Measurements from ENCODE around the gene OR2V1.
"Not testable (repeated sequence)": the region's sequence is repeated elsewhere in the genome, so short reads cannot be mapped to it uniquely, and the experiment has no call there.

Gene OR2V1

GRCh38 chr5:181111010-181111409, 20.0 kb downstream of the OR2V1 start:
- H3K27me3 Mint-ChIP-seq = peaks cover 77 to 83% of the 10 kb centered on the region in 2 donors

DNA sequence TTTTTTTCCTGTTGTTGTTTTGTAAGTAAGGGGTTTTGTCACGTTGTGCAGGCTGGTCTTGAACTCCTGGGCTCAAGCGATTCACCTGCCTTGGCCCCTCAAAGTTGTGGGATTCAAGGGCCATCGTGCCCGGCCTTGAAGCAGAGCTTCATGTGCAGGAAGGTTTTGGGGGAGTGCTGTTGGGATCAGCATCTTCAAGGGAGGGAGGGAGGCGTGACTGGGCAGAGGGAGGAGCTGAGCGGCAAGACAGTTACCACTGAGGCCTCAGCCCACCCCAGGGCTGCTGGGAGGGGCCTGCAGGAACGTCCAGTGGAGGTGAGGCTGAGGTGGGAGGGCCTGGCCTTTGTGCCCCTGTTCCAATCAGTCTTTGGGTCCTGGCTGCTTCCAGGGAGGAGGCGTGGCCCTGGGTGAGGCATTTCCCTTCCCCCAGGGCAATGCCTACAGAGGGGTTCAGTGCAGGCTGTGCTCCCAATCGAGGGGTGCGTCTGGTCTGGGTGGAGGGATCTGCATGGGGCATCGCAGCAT, 21.4 kb downstream of the OR2V1 start:
- Mint-ChIP-seq H3K4me3 (no peak overlapping the region), H3K9me3 (peaks cover 0 to 4% of the 10 kb centered on the region in 2 donors), H3K36me3 (peaks cover 0 to 2% of the 10 kb centered on the region in 2 donors), H3K27me3 (peaks cover 77 to 80% of the 10 kb centered on the region in 2 donors), H3K27ac (no peak overlapping the region), H3K4me1 (peaks cover 12 to 17% of the 10 kb centered on the region in 2 donors)
- no peak for ATAC-seq (replicated peaks)
- no peak for DNase-seq

More at GRCh38 chr5:181111010-181111409, 20.0 kb downstream of the OR2V1 start:
- peaks cover 0 to 4% of the 10 kb centered on the region in 2 donors for H3K9me3 Mint-ChIP-seq
- no peak overlapping the region for H3K27ac Mint-ChIP-seq
- peaks cover 0 to 2% of the 10 kb centered on the region in 2 donors for H3K36me3 Mint-ChIP-seq
- no peak overlapping the region for H3K4me3 Mint-ChIP-seq
- ATAC-seq (replicated peaks) = no peak
- DNase-seq = no peak
- peaks cover 11 to 12% of the 10 kb centered on the region in 2 donors for H3K4me1 Mint-ChIP-seq

GRCh38 chr5:181108578-181109165, 22.3 kb downstream of the OR2V1 start:
- peaks cover 76 to 80% of the 10 kb centered on the region in 2 donors for H3K27me3 Mint-ChIP-seq
- H3K36me3 Mint-ChIP-seq = peaks cover 2 to 4% of the 10 kb centered on the region in 2 donors
- ATAC-seq (replicated peaks) (no peak), DNase-seq (no peak)
- peaks cover 15 to 21% of the 10 kb centered on the region in 2 donors for H3K4me1 Mint-ChIP-seq
- H3K4me3 Mint-ChIP-seq = no peak overlapping the region
- H3K9me3 Mint-ChIP-seq = peaks cover 1 to 4% of the 10 kb centered on the region in 2 donors
- H3K27ac Mint-ChIP-seq = no peak overlapping the region

- ATAC-seq (replicated peaks) (no peak), DNase-seq (no peak)
- no peak overlapping the region for H3K27ac Mint-ChIP-seq
- H3K9me3 Mint-ChIP-seq = peaks cover 1 to 4% of the 10 kb centered on the region in 2 donors
- H3K27me3 Mint-ChIP-seq = peaks cover 74 to 76% of the 10 kb centered on the region in 2 donors
- peaks cover 15 to 21% of the 10 kb centered on the region in 2 donors for H3K4me1 Mint-ChIP-seq
- no peak overlapping the region for H3K4me3 Mint-ChIP-seq
- peaks cover 2 to 4% of the 10 kb centered on the region in 2 donors for H3K36me3 Mint-ChIP-seq
Measured at GRCh38 chr5:181107699-181108098, 23.3 kb downstream of the OR2V1 start.

GRCh38 chr5:181105391-181106025, 25.5 kb downstream of the OR2V1 start:
- no peak overlapping the region for H3K27ac Mint-ChIP-seq
- peak; percentile 46 to 58 for ATAC-seq (replicated peaks)
- no peak overlapping the region for H3K4me3 Mint-ChIP-seq
- peaks cover 1 to 4% of the 10 kb centered on the region in 2 donors for H3K9me3 Mint-ChIP-seq
- no peak for DNase-seq
- peaks cover 2 to 4% of the 10 kb centered on the region in 2 donors for H3K36me3 Mint-ChIP-seq
- peaks cover 15 to 21% of the 10 kb centered on the region in 2 donors for H3K4me1 Mint-ChIP-seq
- peaks cover 54 to 58% of the 10 kb centered on the region in 2 donors for H3K27me3 Mint-ChIP-seq

- Mint-ChIP-seq H3K4me1 (peaks cover 18 to 21% of the 10 kb centered on the region in 2 donors), H3K27me3 (peaks cover 55 to 58% of the 10 kb centered on the region in 2 donors), H3K27ac (peak overlapping the region; percentile 66)
- H3K4me3 Mint-ChIP-seq; H3K9me3 Mint-ChIP-seq; H3K36me3 Mint-ChIP-seq; DNase-seq; ATAC-seq (replicated peaks): not testable (repeated sequence)
Measured at GRCh38 chr5:181104606-181105390, 26.2 kb downstream of the OR2V1 start.

DNA sequence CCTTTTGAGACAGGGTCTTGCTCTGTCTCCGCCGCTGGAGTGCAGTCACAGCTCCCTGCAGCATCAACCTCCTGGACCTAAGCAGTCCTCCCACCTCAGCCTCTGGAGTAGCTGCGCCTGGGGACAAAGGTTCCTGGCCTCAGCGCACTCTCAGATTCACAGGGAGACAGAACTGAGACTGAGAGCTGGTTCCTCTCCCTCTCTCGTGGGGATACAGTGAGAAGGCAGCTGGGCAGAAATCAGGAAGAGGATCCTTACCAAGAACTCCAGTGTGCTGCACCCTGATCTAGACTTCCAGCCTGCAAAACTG, 26.8 kb downstream of the OR2V1 start:
- not testable (repeated sequence) for H3K36me3 Mint-ChIP-seq; H3K9me3 Mint-ChIP-seq; ATAC-seq (replicated peaks); DNase-seq
- Mint-ChIP-seq H3K27me3 (peaks cover 55 to 58% of the 10 kb centered on the region in 2 donors), H3K27ac (peak overlapping the region; percentile 63), H3K4me3 (peak overlapping the region; percentile 62 to 78), H3K4me1 (peaks cover 18 to 21% of the 10 kb centered on the region in 2 donors)

DNA sequence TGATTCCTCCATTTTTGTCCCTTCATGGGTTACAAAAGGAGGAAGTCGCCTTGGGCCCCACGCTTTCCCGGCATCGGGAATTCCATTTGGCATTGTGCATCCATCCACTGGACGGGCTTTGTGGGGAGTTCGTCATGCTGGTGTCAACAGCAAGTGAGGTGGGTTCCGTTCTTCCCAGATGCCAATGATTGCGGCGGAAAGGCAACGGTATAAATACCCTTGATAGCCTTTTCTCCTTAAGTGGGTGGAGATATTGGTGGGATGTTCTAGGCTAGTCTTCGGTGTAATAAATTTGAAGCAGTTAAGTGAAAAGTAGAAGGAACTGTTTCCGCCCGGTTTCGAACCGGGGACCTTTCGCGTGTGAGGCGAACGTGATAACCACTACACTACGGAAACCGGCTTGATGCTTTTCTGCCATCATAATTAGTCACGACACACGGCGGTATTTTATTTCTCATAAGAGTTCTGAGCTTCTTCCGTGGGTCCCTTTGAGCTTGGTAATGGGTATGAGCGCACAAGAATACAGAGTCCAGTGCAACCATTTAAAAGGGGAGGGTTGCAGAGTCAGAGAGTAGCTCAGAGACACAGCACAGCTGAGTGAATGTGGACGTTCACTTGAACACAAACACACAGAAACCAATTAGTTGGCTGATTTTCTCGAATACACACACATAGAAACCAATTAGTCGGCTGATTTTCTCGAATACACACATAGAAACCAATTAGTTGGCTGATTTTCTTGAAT, 28.9 kb downstream of the OR2V1 start:
- not testable (repeated sequence) for H3K9me3 Mint-ChIP-seq; H3K36me3 Mint-ChIP-seq; H3K27ac Mint-ChIP-seq; H3K4me3 Mint-ChIP-seq; DNase-seq; ATAC-seq (replicated peaks)
- Mint-ChIP-seq H3K4me1 (peaks cover 21 to 26% of the 10 kb centered on the region in 2 donors), H3K27me3 (peaks cover 42 to 45% of the 10 kb centered on the region in 2 donors)

DNA sequence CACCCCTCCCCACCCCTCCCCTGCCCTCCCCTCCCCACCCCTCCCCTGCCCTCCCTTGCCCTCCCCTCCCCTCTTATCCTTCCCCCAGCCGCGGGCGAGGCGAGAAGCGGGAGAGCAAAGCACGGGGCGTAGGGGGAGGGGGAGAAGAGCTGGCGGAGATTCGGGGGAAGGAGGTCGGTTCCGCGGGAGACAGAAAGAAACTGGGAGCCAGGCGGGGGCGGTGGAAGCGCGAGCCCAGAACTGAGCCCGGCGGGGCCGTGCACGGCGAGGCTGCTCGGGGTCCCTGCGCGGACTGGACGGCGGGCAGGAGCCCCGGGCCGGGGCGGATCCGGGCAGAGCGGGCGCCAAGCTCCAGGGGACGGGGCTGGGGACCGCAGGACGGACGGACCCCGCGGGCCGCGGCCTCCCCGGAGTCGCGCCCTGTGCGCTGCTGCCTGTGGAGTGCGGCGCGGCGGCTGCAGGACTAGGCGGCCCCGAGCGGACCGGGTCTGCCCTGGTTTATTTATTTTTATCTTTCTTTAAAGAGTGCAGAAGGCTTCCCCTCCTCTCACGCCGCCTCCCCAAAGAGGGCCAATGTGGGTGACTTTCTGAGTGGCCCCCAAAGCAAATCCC, 29.8 kb downstream of the OR2V1 start:
- not testable (repeated sequence) for DNase-seq; H3K27ac Mint-ChIP-seq; H3K36me3 Mint-ChIP-seq; H3K9me3 Mint-ChIP-seq; ATAC-seq (replicated peaks); H3K4me3 Mint-ChIP-seq
- H3K27me3 Mint-ChIP-seq = peaks cover 36 to 37% of the 10 kb centered on the region in 2 donors
- H3K4me1 Mint-ChIP-seq = peaks cover 21 to 26% of the 10 kb centered on the region in 2 donors

DNA sequence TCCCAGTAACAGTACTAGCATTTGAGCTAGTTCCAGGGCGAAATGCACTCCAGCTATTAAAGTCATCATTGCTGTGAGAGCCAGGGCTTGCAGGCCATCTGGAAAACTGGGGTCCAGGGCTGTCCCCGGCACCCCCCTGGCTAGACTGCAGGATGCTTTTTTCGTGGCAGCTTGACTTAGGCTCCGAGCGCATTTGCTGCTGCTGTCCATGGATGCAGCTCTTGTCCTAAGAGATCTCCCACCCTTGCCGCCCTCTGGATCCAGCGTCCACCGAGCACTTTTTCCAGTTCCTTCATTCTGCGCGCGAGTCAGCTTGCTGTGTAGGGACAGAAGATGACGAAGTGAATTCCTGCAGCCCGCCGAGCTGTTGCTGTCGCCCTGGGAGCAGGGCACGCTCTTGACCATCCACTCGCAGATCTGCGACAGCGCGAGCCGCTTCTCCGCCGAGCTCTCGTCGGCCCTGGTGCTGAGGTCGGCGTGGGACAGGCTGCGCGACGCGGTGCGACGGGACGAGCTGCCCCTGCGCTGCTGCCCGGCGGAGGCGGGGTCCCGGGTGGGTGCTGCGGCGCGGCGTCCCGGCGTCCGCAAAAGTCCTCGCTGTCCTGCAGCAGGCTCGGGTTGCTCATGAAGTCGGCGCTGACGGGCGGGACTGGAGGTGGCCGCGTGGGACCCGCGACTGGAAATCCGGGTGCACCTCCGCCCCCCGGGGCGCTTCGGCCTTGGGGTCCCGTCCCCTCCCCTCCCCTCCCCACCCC, 30.7 kb downstream of the OR2V1 start:
- H3K27ac Mint-ChIP-seq = peak overlapping the region; percentile 37
- H3K27me3 Mint-ChIP-seq = peaks cover 29 to 31% of the 10 kb centered on the region in 2 donors
- H3K4me3 Mint-ChIP-seq = peak overlapping the region in 1 of 2 donors; percentile 35
- peaks cover 4% of the 10 kb centered on the region in 2 donors for H3K36me3 Mint-ChIP-seq
- H3K4me1 Mint-ChIP-seq = peaks cover 16 to 18% of the 10 kb centered on the region in 2 donors
- DNase-seq = no peak
- H3K9me3 Mint-ChIP-seq = peaks cover 1 to 4% of the 10 kb centered on the region in 2 donors
- ATAC-seq (replicated peaks) = no peak

DNA sequence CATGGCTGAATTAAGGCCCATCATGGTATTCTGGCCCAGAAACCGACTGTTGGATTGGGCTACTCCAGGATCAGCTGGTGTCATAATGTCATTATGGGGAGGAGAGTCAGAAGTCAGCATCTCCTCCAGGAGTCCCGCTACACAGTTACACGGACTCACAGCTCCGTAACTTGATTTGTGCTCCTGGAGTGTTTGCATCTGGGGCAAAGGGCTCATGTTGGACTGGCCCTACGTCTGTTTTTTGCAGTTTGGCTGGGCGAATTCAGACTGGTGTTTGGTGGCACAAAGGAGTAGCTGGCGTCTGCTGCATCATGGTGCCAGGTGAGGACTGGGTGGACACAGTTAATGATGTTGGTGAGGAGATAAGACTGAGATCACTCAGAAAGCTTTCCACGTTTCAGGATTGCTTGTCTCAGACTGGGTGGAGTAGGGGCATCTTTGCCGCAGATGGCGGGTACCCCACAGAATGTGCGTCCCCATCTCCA, 31.3 kb downstream of the OR2V1 start:
- ATAC-seq (replicated peaks) = no peak
- no peak for DNase-seq
- Mint-ChIP-seq H3K4me3 (peak overlapping the region in 1 of 2 donors; percentile 25), H3K36me3 (peaks cover 4% of the 10 kb centered on the region in 2 donors), H3K4me1 (peaks cover 12 to 13% of the 10 kb centered on the region in 2 donors), H3K9me3 (peaks cover 3 to 4% of the 10 kb centered on the region in 2 donors), H3K27me3 (peaks cover 26 to 35% of the 10 kb centered on the region in 2 donors), H3K27ac (peak overlapping the region; percentile 25)

DNA sequence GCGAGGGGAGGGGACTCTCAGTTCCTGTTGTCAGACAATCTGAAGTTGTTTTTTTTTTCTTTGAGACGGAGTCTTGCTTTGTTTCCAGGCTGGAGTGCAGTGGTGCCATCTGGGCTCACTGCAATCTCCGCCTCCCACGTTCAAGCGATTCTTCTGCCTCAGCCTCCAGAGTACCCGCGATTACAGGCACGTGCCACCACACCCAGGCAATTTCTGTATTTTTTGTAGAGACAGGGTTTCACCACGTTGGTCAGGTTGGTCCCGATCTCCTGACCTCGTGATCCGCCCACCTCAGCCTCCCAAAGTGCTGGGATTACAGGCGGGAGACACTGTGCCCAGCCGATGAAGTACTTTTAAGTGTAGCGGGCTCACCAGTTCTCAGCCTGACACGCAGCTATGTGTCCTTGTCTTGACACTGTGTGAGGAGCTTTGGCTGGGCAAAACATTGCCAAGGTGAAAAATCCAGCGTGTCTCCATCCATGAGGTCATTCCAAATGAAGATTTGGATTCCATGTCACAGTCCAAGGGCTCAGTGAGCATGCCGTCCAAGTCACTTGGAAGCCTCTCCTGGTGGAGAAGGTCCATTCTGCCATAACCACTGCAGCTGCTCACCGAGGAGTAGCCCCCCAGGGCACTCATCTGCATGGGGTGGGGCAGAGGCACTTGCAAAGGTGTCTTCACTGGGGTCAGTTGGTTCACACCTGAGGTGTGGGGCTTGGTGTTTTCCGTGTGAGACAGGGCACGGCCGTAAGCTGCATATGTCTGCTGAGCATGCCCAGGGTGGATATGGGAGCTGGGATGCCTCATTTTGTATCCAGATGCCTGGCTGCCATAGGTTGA, 32.0 kb downstream of the OR2V1 start:
- peaks cover 6% of the 10 kb centered on the region in 2 donors for H3K4me1 Mint-ChIP-seq
- H3K36me3 Mint-ChIP-seq = peaks cover under 1 to 4% of the 10 kb centered on the region in 2 donors
- no peak for DNase-seq
- peaks cover 19 to 31% of the 10 kb centered on the region in 2 donors for H3K27me3 Mint-ChIP-seq
- H3K27ac Mint-ChIP-seq = peak overlapping the region; percentile 25
- no peak for ATAC-seq (replicated peaks)
- H3K9me3 Mint-ChIP-seq = peaks cover under 1 to 2% of the 10 kb centered on the region in 2 donors
- peak overlapping the region in 1 of 2 donors; percentile 29 for H3K4me3 Mint-ChIP-seq

Measured in stimulated activated naive B cell treated with anti-CD40 and anti-IgM and Interleukin-4, amounts not matched to agents 10 μg/mL and 1 μg/mL and 100 μg/mL, for 72 hours (primary cell).